HUDEP-2 (cell line): ENCODE measurements around the gene ANKRD10.
A peak's percentile ranks its signal among the peaks of the same experiment; 100 is the strongest.
"Not testable (repeated sequence)": the region's sequence is repeated elsewhere in the genome, so short reads cannot be mapped to it uniquely, and the experiment has no call there.

Source experiments
- DNase-seq, 76 experiments: peaks; one replicate each; lab custom pipeline; 2025; ENCODE audit not compliant: unreplicated experiment in 76 of 76; lab: John Stamatoyannopoulos, UW

ANKRD10 gene

DNA sequence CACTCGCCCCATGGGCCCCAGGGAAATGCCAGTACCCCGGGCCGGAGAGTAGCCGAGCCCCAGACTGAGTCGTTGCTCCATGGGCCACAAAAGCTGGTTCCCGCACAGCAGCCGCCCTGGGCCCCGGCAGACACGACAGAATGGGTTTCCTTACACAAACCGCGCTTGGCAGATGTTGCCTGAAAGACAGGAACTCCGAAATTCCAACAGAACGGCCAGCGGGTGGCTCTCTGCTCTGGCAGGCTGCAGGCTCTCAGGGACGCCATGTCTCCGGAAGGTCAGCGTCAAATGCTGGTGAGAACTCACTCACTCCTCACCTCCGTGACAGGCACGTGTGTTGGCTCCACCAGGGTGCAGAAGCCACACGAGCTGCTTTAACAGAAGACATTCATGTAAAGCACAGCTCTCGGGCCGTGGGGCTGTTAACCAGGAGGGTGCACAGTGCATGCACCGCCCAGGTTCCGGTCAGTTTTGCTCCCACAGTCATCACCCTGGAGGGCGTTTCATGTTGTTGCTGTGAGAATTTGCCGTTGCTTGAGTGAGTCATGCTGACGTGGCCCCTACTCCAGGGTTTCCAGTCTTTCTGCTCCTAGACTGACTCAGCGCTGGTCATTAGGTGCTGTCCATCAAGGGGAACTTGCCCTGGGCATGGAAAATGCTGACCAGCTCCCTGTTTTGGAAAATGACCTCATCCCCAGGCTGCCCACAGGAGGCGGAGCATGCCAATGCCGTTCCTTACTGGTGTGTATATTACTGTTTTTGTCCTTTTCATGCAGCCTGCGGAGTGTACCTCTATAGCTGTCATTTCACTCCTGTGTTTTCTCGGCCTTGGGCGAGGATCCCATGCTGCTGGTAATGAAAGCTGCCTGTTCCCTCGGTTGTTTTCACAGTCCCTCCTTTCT is 44.8 kb downstream of the ANKRD10 start:
- DNase-seq: peak in 68 of 76 experiments; percentile 2 to 79 (median 50)

DNA sequence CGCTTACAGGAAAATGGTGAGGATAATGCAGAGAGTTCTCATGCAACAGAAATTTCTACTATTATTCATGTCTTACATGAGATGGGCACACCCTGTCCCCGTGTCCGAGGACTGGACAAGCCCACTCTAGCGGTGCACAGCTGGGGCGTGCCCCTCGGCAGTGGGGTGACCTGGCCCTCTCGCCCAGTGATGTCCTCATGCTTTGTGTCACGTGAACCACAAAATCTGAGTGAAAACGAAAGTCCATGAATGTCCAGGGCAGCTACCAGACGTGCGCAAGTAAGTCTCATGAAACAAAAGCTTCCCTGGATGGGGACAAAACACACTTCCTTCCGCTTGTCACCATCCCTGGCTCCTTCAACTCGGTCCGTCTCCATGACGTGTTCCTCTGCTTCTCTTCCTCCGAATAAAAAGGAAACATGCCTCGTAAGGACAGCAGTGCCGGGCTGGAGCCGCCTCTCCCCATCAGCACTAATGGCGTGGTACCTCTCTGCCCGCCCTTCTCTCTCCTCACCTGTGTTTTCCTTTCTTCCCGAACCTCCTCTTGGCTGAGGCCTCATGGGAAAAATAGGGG is 45.6 kb downstream of the ANKRD10 start:
- no peak for DNase-seq

GRCh38 chr13:110868720-110869119 is 46.1 kb downstream of the ANKRD10 start:
- DNase-seq: no peak

GRCh38 chr13:110867380-110867779 is 47.5 kb downstream of the ANKRD10 start:
- no peak for DNase-seq

DNA sequence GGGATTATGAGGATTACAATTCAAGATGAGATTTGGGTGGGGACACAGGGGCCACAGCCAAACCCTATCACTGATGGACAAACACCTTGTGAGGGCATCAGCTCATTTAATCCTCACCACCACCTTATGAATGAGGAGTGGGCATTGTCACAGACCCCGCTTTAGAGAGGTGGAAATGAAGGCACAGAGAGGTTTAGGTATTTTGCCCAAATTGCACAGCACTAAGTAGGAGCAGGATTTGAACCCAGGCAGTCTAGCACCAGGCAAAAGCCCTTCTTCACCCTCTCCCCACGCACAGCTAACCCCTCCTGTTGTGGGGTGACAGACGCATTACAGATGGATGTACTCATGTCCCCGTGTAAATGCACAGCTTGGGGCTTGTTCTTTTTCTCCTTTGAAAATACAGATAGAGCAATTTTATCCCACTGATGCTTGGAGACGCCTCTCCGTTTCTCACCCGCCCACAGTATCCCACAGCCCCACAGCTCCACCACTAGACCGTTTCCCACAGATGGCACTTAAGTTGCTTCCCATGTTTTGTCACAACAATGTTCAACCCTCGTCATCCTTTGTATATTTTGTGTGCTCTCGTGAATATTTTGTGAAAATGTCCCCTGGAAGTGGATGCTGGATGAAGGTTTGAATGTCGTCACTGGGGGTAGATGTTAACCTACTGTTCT is 48.2 kb downstream of the ANKRD10 start:
- no peak for DNase-seq

DNA sequence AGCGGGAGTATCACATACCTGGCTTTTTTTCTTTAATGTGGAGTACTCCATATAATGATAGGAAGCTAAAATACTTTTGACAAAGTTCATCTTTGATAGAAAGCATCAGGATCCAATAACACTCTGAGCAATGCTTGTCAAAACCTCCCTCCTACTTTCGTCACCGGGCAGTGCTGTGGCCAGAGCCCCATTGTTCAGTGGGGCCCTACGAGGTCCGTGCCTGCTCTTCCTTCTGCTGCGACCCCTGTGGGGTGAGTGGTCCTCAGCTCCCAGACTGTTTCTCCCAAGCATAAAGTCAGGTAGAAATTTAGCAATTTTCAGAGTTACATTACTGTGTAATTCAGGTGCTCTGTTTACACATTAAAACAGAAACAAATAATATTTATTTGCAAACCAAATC is 51.2 kb downstream of the ANKRD10 start:
- DNase-seq: no peak

GRCh38 chr13:110860983-110861382 is 53.9 kb downstream of the ANKRD10 start:
- DNase-seq: no peak

DNA sequence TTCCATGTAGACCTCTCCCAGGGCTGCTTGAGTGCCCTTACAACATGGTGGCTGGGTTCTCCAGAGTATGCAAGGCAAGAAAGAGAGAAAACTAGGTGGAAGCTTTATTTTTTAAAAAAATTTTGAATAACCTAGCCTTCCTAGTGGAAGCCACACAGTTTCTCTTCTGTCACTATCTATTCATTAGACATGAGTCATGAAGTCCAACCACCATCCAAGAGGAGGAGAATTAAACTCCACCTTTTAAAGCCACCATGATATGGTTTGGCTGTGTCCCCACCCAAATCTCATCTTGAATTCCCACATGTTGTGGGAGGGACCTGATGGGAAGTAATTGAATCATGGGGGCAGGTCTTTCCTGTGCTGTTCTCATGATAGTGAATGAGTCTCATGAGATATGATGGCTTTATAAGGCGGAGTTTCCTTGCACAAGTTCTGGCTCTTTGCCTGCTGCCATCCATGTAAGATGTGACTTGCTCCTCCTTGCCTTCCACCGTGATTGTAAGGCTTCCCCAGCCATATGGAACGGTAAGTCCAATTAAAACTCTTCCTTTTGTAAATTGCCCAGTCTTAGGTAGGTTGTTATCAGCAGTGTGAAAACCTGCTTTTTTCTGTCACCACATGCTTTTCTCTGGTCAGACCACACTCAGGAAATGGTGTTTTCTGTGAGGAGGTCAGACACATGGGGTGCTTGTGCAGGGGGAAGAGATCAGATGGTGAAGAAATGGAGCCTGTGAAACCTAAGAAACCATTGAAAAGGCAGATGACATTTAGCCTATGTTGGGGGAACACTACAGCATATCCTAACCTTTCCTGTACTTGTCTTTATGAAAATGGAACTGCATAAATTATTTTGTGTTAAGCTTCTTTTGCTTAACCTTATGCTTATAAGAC is 57.7 kb downstream of the ANKRD10 start:
- DNase-seq: no peak

GRCh38 chr13:110855363-110855762 is 59.5 kb downstream of the ANKRD10 start:
- DNase-seq: no peak

- DNase-seq: no peak
These were observed 60.0 kb downstream of the ANKRD10 start for GRCh38 chr13:110854866-110855265.

GRCh38 chr13:110853235-110853721 is 61.6 kb downstream of the ANKRD10 start:
- no peak for DNase-seq

DNA sequence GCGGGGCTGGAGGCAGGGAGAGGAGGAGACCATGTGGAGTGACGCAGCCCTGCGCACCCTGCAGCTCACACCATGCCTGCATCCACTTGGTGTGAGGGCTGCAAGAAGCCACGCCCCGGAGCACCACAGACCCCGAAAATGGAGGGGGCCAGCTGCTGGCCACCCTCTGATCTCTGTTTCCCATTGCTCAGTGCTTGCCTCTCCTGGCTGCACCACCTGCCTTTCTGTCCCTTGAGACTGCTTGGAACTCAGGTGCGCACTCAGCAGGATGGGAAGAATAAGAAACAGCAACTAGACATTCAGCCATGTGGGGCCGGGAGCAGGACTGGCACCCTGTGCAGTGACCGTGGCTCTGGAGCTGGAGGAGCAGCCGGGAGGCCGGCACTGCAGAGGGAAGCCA is 64.0 kb downstream of the ANKRD10 start:
- DNase-seq: no peak

DNA sequence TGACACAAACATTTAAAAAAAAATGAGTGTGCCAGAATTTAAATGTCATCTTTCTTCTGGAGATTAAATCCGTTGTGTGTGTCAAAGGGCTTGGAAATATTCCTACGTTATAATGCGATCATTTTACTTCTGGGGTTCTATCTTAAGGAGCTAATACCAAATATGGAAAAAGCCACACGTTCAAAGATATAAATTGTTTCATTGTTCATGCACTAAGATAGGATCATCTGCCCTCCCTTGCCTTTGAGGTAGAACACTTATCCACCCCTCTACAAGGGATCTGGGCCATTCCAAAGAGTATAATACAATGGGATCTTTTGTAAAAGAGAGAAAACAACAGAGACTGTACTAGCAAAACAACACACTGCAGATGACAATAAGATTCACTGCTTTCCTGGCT is 64.9 kb downstream of the ANKRD10 start:
- DNase-seq: no peak

GRCh38 chr13:110845520-110845919 is 69.3 kb downstream of the ANKRD10 start:
- DNase-seq: no peak

GRCh38 chr13:110841846-110842245 is 73.0 kb downstream of the ANKRD10 start:
- DNase-seq: no peak

GRCh38 chr13:110841406-110841805 is 73.5 kb downstream of the ANKRD10 start:
- DNase-seq: no peak

- DNase-seq: no peak
These were observed 75.9 kb downstream of the ANKRD10 start for GRCh38 chr13:110838867-110839538.

- DNase-seq: no peak
These were observed 76.8 kb downstream of the ANKRD10 start for GRCh38 chr13:110838116-110838515.

DNA sequence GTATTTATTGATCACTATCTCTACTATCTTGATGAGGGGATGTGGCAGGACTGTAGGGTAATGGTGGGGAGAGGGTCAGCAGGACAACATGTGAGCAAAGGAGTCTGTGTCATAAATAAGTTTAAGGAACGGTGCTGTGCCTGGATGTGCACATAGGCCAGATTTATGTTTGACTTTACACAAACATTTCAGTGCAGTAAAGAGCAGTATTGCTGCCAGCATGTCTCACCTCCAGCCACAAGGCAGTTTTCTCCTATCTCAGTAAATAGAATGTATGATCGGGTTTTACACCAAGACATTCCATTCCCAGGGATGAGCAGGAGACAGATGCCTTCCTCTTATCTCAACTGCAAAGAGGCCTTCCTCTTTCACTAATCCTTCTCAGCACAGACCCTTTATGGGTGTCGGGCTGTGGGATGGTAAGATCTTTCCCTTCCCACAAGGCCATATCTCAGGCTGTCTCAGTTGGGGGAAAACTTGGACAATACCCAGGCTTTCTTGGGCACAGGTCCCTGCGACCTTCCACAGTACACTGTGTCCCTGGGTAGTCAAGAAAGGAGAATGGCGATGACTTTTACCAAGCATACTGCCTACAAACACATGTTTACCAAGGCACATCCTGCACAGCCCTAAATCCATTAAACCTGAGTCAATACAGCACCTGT is 77.3 kb downstream of the ANKRD10 start:
- not testable (repeated sequence) for DNase-seq

DNA sequence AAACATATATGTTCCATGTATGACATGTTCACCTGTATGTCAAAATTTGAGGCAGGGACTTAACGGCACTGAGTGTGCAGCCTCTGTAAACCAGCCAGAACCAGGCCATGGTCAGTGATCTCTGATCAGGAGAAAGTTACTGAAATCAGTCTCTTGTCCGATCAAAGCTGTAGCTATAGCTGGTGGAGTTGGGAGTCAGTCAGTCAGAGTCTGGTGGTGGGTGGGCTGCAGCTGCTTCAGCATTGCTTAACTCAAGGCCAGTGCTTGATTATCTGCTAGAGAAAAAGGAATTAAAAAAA is 78.3 kb downstream of the ANKRD10 start:
- DNase-seq: no peak
